ENCODE data around the gene MTF2. TPM values are rescaled to one million over a fixed set of nuclear protein-coding genes. Genes with fewer than 3 reads are reported as not detected.

MTF2 gene
- total RNA-seq, 1 experiment from 2014 or later: 47.1 TPM

DNA sequence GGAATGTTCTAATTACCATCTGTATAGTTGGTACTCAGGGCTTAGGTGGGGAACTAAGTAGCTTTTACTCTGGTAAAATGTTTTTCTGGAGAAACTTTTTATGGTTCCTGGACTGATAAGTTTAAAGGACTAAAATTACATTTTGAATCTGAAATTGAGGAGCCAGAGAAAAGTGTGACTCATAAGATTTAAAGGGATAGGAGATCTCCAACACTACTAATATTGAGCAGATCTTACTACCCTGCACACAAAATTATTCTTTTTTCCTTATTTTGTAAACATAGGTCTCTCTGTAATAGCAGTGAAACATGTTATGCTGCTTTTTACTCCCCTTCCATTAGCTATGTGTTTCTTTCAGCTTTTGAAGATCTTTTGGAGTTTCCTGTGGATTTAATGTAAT lies 32.5 kb downstream of the MTF2 start:
- intact Hi-C loops (cut with micrococcal nuclease; ENCODE audit: unreplicated experiment): no loop called here
- no peaks in the 10 kb centered on the region for H3K9me3 Mint-ChIP-seq (ENCODE audit: low read depth, unreplicated experiment)
- BruUV-seq (replicated peaks): no TSS peak
- no peaks in the 10 kb centered on the region for H3K27me3 Mint-ChIP-seq (ENCODE audit: unreplicated experiment)
- no peak overlapping the region for H3K27ac Mint-ChIP-seq (ENCODE audit: unreplicated experiment)
- H3K4me1 Mint-ChIP-seq (ENCODE audit: low read depth, unreplicated experiment): peaks cover 8% of the 10 kb centered on the region
- CTCF ChIA-PET: interaction anchor here (0.6 to 0.9 kb wide), 2 partner anchors 10 to 137 kb away, joined by 3 to 4 read pairs; no protein-coding TSS in a partner anchor
- H3K36me3 Mint-ChIP-seq (ENCODE audit: insufficient read depth, unreplicated experiment): peaks cover 28% of the 10 kb centered on the region
- TF ChIP-seq, protein P1, sequence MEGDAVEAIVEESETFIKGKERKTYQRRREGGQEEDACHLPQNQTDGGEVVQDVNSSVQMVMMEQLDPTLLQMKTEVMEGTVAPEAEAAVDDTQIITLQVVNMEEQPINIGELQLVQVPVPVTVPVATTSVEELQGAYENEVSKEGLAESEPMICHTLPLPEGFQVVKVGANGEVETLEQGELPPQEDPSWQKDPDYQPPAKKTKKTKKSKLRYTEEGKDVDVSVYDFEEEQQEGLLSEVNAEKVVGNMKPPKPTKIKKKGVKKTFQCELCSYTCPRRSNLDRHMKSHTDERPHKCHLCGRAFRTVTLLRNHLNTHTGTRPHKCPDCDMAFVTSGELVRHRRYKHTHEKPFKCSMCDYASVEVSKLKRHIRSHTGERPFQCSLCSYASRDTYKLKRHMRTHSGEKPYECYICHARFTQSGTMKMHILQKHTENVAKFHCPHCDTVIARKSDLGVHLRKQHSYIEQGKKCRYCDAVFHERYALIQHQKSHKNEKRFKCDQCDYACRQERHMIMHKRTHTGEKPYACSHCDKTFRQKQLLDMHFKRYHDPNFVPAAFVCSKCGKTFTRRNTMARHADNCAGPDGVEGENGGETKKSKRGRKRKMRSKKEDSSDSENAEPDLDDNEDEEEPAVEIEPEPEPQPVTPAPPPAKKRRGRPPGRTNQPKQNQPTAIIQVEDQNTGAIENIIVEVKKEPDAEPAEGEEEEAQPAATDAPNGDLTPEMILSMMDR (IDR thresholded peaks at IDR 0.05; ENCODE audit: unreplicated experiment): no peak
- DNase-seq: no peak
- H3K4me3 Mint-ChIP-seq (ENCODE audit: low read depth, unreplicated experiment): no peak overlapping the region

DNA sequence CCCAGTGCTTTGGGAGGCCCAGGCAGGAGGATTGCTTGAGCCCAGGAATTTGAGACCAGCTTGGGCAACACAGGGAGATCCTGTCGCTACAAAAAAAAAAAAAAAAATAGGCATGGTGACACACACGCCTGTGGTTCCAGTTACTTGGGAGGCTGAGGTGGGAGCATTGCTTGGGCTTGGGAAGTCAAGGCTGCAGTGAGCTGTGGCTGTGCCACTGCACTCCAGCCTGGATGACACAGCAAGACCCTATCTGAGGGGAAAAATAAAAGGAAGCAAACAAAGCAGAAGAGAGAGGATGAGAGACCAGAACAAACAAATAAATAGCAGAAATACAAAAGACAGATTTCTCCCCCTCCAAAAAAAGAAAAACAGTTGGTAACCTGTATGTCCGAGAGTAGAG lies 34.0 kb downstream of the MTF2 start:
- TF ChIP-seq, protein P1 (IDR thresholded peaks at IDR 0.05; ENCODE audit: unreplicated experiment): no peak
- peaks cover 23% of the 10 kb centered on the region for H3K36me3 Mint-ChIP-seq (ENCODE audit: insufficient read depth, unreplicated experiment)

DNA sequence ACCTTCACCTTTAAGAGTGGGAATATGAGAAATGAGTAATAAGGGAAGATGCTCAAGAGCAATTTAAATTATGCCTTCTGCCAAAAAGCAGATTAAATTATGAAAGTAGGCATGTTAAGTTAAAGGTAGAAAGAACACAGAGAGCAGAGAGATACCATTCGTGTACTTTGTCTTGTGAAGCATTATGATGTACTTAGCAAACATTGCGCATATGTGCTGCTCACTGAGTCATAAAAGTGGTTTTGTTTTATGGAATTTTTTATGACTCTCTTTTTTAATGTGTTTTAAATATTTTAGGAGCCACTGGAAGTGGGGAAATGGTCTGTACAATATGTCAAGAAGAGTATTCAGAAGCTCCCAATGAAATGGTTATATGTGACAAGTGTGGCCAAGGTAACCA lies 35.3 kb downstream of the MTF2 start:
- BruUV-seq (replicated peaks): no TSS peak

More for the DNA sequence above, 34.0 kb downstream of the MTF2 start:
- Mint-ChIP-seq H3K9me3 (ENCODE audit: low read depth, unreplicated experiment) (no peaks in the 10 kb centered on the region), H3K27ac (ENCODE audit: unreplicated experiment) (no peak overlapping the region), H3K4me3 (ENCODE audit: low read depth, unreplicated experiment) (no peak overlapping the region), H3K27me3 (ENCODE audit: unreplicated experiment) (no peaks in the 10 kb centered on the region), H3K4me1 (ENCODE audit: low read depth, unreplicated experiment) (peaks cover 8% of the 10 kb centered on the region)
- intact Hi-C loops (cut with micrococcal nuclease; ENCODE audit: unreplicated experiment): no loop called here
- CTCF ChIA-PET: interaction anchor here (0.6 kb wide), 1 partner anchor 42 kb away, joined by 8 read pairs; no protein-coding TSS in a partner anchor
- BruUV-seq (replicated peaks): no TSS peak
- no peak for DNase-seq

DNA sequence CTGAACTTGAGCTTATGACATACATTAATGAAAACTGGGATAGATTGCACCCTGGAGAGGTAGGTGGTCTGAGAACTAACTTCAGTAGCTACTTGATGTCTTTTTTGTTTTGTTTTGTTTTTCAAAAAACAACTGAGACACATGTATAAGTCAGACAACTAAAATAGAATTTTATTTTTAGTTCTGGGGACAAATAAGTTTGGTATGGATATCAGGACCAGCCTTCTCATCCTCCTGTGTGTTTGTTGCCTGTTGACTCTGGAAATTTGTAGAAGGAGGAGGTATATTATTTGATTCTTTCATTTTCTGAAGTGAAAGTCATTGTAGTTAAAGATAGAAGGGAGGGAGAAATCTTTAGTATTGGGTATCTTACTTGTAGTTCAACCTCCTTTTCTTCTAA lies 41.5 kb downstream of the MTF2 start:
- BruUV-seq (replicated peaks): no TSS peak
- no peaks in the 10 kb centered on the region for H3K27me3 Mint-ChIP-seq (ENCODE audit: unreplicated experiment)
- CTCF ChIA-PET: no interaction called here
- no peak for DNase-seq
- no peak overlapping the region for H3K27ac Mint-ChIP-seq (ENCODE audit: unreplicated experiment)
- H3K9me3 Mint-ChIP-seq (ENCODE audit: low read depth, unreplicated experiment): no peaks in the 10 kb centered on the region
- TF ChIP-seq, protein P1 (IDR thresholded peaks at IDR 0.05; ENCODE audit: unreplicated experiment): no peak
- no peaks in the 10 kb centered on the region for H3K4me1 Mint-ChIP-seq (ENCODE audit: low read depth, unreplicated experiment)
- H3K4me3 Mint-ChIP-seq (ENCODE audit: low read depth, unreplicated experiment): no peak overlapping the region
- peaks cover 17% of the 10 kb centered on the region for H3K36me3 Mint-ChIP-seq (ENCODE audit: insufficient read depth, unreplicated experiment)
- intact Hi-C loops (cut with micrococcal nuclease; ENCODE audit: unreplicated experiment): no loop called here

More for the DNA sequence above, 35.3 kb downstream of the MTF2 start:
- CTCF ChIA-PET: no interaction called here
- no peaks in the 10 kb centered on the region for H3K9me3 Mint-ChIP-seq (ENCODE audit: low read depth, unreplicated experiment)
- no peaks in the 10 kb centered on the region for H3K27me3 Mint-ChIP-seq (ENCODE audit: unreplicated experiment)
- TF ChIP-seq, protein P1 (IDR thresholded peaks at IDR 0.05; ENCODE audit: unreplicated experiment): no peak
- H3K27ac Mint-ChIP-seq (ENCODE audit: unreplicated experiment): no peak overlapping the region
- no peak for DNase-seq
- H3K4me1 Mint-ChIP-seq (ENCODE audit: low read depth, unreplicated experiment): peaks cover 8% of the 10 kb centered on the region
- intact Hi-C loops (cut with micrococcal nuclease; ENCODE audit: unreplicated experiment): no loop called here
- no peak overlapping the region for H3K4me3 Mint-ChIP-seq (ENCODE audit: low read depth, unreplicated experiment)
- peaks cover 21% of the 10 kb centered on the region for H3K36me3 Mint-ChIP-seq (ENCODE audit: insufficient read depth, unreplicated experiment)

Measured in Calu3 (cell line).